Cardiac muscle cell (in vitro differentiated cells and primary cell): Measurements from ENCODE around the gene BPIFB1. TPM values are rescaled to one million over a fixed set of nuclear protein-coding genes. Genes with fewer than 3 reads are reported as not detected.

Experiments used
- DNase-seq, 2 donors: peaks; one replicate each; pipeline versions ENCODE4 v3.0.0 to v3.0.0-alpha.2; 2010 to 2017; ENCODE audit warnings: low read depth in 1 of 2, low spot score in 1 of 2
- H3K27ac ChIP-seq: fragments of 200-600 bp; sonication (generic); 2 replicates; pipeline ENCODE4 v1.5.1; 2016
- H3K27me3 ChIP-seq: fragments of 200-600 bp; sonication (generic); 2 replicates; pipeline ENCODE4 v1.6.0; 2016; ENCODE audit warnings: control low read depth
- H3K36me3 ChIP-seq: fragments of 200-600 bp; sonication (generic); 2 replicates; pipeline ENCODE4 v1.5.1; 2016; ENCODE audit warnings: control low read depth
- H3K4me1 ChIP-seq: fragments of 200-600 bp; sonication (generic); 2 replicates; pipeline ENCODE4 v1.8.1; 2017; ENCODE audit warnings: low read depth, mild to moderate bottlenecking, mixed run types
- H3K4me3 ChIP-seq: fragments of 200-600 bp; sonication (generic); 2 replicates; pipeline ENCODE4 v1.5.1; 2016; ENCODE audit warnings: mild to moderate bottlenecking
- H3K9me3 ChIP-seq: fragments of 200-600 bp; sonication (generic); 2 replicates; pipeline ENCODE4 v1.5.1; 2017; ENCODE audit warnings: low read depth, mild to moderate bottlenecking, control low read depth
- CTCF ChIP-seq: IDR thresholded peaks from 2 replicates; pipeline ENCODE4 v1.5.1; 2012; ENCODE audit warnings: low read depth, mild to moderate bottlenecking, low read length
- polyA plus RNA-seq: library from polyadenylated mRNA; unstranded; fragments of >200 nt; fragmentation: Nextera tagmentation; extraction: Ambion mirVana; gene quantifications from 2 replicates; pipeline ENCODE4 v1.2.1, GENCODE V29; 2016
- total RNA-seq: library from RNA; depleted of rRNA; stranded (reverse); fragments of >200 nt; gene quantifications from 2 replicates; pipeline ENCODE4 v1.2.3, GENCODE V29; 2016

The BPIFB1 gene
- total and polyA plus RNA-seq, 2 experiments from 2014 or later: not detected

- Histone ChIP-seq H3K9me3 (no peaks in the 10 kb centered on the region), H3K27ac (no peak overlapping the region), H3K36me3 (peaks cover 4% of the 10 kb centered on the region), H3K27me3 (no peaks in the 10 kb centered on the region), H3K4me3 (no peak overlapping the region), H3K4me1 (no peaks in the 10 kb centered on the region)
- TF ChIP-seq CTCF: no peak
- no peak for DNase-seq
These were observed 69.4 kb downstream of the BPIFB1 start for GRCh38 chr20:33352258-33353012.

- peaks cover 5% of the 10 kb centered on the region for H3K36me3 ChIP-seq
- no peak overlapping the region for H3K4me3 ChIP-seq
- H3K27ac ChIP-seq: no peak overlapping the region
- H3K4me1 ChIP-seq: no peaks in the 10 kb centered on the region
- H3K27me3 ChIP-seq: no peaks in the 10 kb centered on the region
- TF ChIP-seq CTCF: no peak
- H3K9me3 ChIP-seq: no peaks in the 10 kb centered on the region
- no peak for DNase-seq
These were observed 70.0 kb downstream of the BPIFB1 start for GRCh38 chr20:33353013-33353402.

Other genes with a start within 250 kb of the BPIFB1 start
- not detected in 2 replicates for gene BPIFB3, start 229.3 kb upstream of the BPIFB1 start, total RNA-seq
- not detected in 2 replicates for gene BPIFB3, start 229.3 kb upstream of the BPIFB1 start, polyA plus RNA-seq
- gene BPIFB4, start 203.6 kb upstream of the BPIFB1 start, total RNA-seq: not detected in 2 replicates
- gene BPIFB4, start 203.6 kb upstream of the BPIFB1 start, polyA plus RNA-seq: not detected in 2 replicates
- gene BPIFA2, start 115.1 kb upstream of the BPIFB1 start, total RNA-seq: not detected in 2 replicates
- not detected in 2 replicates for gene BPIFA2, start 115.1 kb upstream of the BPIFB1 start, polyA plus RNA-seq
- gene BPIFA3, start 65.9 kb upstream of the BPIFB1 start, total RNA-seq: not detected in 2 replicates
- not detected in 2 replicates for gene BPIFA3, start 65.9 kb upstream of the BPIFB1 start, polyA plus RNA-seq
- gene BPIFA1, start 47.2 kb upstream of the BPIFB1 start, total RNA-seq: not detected in 2 replicates
- gene BPIFA1, start 47.2 kb upstream of the BPIFB1 start, polyA plus RNA-seq: not detected in 2 replicates
- 24.1 and 37.9 TPM in 2 replicates for gene CDK5RAP1, start 118.3 kb downstream of the BPIFB1 start, total RNA-seq
- 47.8 and 52.3 TPM in 2 replicates for gene CDK5RAP1, start 118.3 kb downstream of the BPIFB1 start, polyA plus RNA-seq
- 408 and 409 TPM in 2 replicates for gene SNTA1, start 160.5 kb downstream of the BPIFB1 start, total RNA-seq
- 329 and 393 TPM in 2 replicates for gene SNTA1, start 160.5 kb downstream of the BPIFB1 start, polyA plus RNA-seq
- 28.1 and 53.1 TPM in 2 replicates for gene CBFA2T2, start 206.9 kb downstream of the BPIFB1 start, total RNA-seq
- 36.7 and 57.0 TPM in 2 replicates for gene CBFA2T2, start 206.9 kb downstream of the BPIFB1 start, polyA plus RNA-seq